Endothelial cell of umbilical vein (primary cell): ENCODE measurements around the gene PKD1. TPM values are rescaled to one million over a fixed set of nuclear protein-coding genes. Genes with fewer than 3 reads are reported as not detected.
"Not testable (repeated sequence)": the region's sequence is repeated elsewhere in the genome, so short reads cannot be mapped to it uniquely, and the experiment has no call there.

Experiments used
- BruUV-seq: library from RNA; stranded (reverse); fragments of 400-500 nt; replicated peaks from 2 replicates; lab custom pipeline; 2021; lab: Mats Ljungman, UMichigan
- CTCF ChIA-PET: fragments of 300-600, 350-600 bp; sonication (Branson Sonifier 250); formaldehyde crosslinking; loops from one replicate; lab custom pipeline; 2021; ENCODE audit warnings: antibody characterized with exemption, inconsistent platforms; lab: Charles Lee
- POLR2A ChIA-PET: fragments of 300-600, 350-600 bp; sonication (Branson Sonifier 250); formaldehyde crosslinking; loops from one replicate; lab custom pipeline; 2021; ENCODE audit warnings: antibody characterized with exemption, inconsistent platforms; lab: Charles Lee
- DNase-seq: peaks from one replicate; pipeline ENCODE4 v3.0.0-alpha.2; 2011; ENCODE audit warnings: low read depth, low spot score
- FAIRE-seq: peaks from 2 replicates; lab custom pipeline; 2011; peaks lifted over from hg19 to GRCh38; lab: Jason Lieb, UNC
- H2AFZ ChIP-seq: 2 replicates; pipeline ENCODE4 v1.6.0; 2012; ENCODE audit warnings: low read depth, low read length, control low read depth, inconsistent platforms
- H3K27ac ChIP-seq: 2 replicates; pipeline ENCODE4 v1.5.1; 2011; ENCODE audit warnings: low read depth, mild to moderate bottlenecking, control low read depth, low read length, moderate library complexity; ENCODE audit not compliant: insufficient read depth
- H3K27me3 ChIP-seq, 2 experiments: 2 replicates each; pipeline versions ENCODE4 v1.6.0 to v1.6.1; 2011; ENCODE audit warnings: low read length in 2 of 2, mixed read lengths in 1 of 2; ENCODE audit not compliant: control insufficient read depth in 2 of 2, insufficient read depth in 2 of 2
- H3K36me3 ChIP-seq, 2 experiments: 2 replicates in 1 of 2; 3 replicates in 1 of 2; pipeline ENCODE4 v1.5.1; 2011; ENCODE audit warnings: low read length in 2 of 2, mild to moderate bottlenecking in 1 of 2, moderate library complexity in 1 of 2; ENCODE audit not compliant: control insufficient read depth in 2 of 2, insufficient read depth in 2 of 2; ENCODE audit errors: extremely low read depth in 1 of 2
- H3K4me1 ChIP-seq: 3 replicates; pipeline ENCODE4 v1.5.1; 2011; ENCODE audit warnings: mild to moderate bottlenecking, low read length; ENCODE audit not compliant: control insufficient read depth, insufficient read depth; ENCODE audit errors: extremely low read depth
- H3K4me2 ChIP-seq: 2 replicates; pipeline ENCODE4 v1.6.1; 2011; ENCODE audit warnings: low read length, control low read depth, mixed read lengths; ENCODE audit not compliant: insufficient read depth
- H3K4me3 ChIP-seq, 3 experiments: fragments of 200-600 bp in 1 of 3; sonication (generic), shearing (Covaris generic) in 1 of 3; replicated peaks in 1 of 3; 2 replicates each; pipeline ENCODE4 v1.5.1; 2011 to 2016; ENCODE audit warnings: control low read depth in 3 of 3, low read length in 3 of 3, mild to moderate bottlenecking in 2 of 3, inconsistent platforms in 1 of 3, low read depth in 1 of 3, moderate library complexity in 1 of 3; ENCODE audit not compliant: insufficient read depth in 1 of 3
- H3K79me2 ChIP-seq: 2 replicates; pipeline ENCODE4 v1.6.0; 2012; ENCODE audit warnings: low read length, inconsistent platforms; ENCODE audit not compliant: control insufficient read depth, insufficient read depth
- H3K9ac ChIP-seq: replicated peaks from 2 replicates; pipeline ENCODE3; 2011; ENCODE audit warnings: low read length, control low read depth; ENCODE audit not compliant: insufficient read depth; ENCODE audit errors: extremely low read depth
- H3K9me1 ChIP-seq: replicated peaks from 3 replicates; pipeline ENCODE4 v1.6.0; 2011; ENCODE audit warnings: mild to moderate bottlenecking, low read length; ENCODE audit not compliant: control insufficient read depth, insufficient read depth; ENCODE audit errors: extremely low read depth
- H3K9me3 ChIP-seq: replicated peaks from 2 replicates; pipeline ENCODE4 v1.5.1; 2012; ENCODE audit warnings: low read length, inconsistent platforms; ENCODE audit not compliant: control insufficient read depth, insufficient read depth
- H4K20me1 ChIP-seq: replicated peaks from 2 replicates; pipeline ENCODE3; 2011; ENCODE audit warnings: mild to moderate bottlenecking, low read length; ENCODE audit not compliant: control insufficient read depth, insufficient read depth; ENCODE audit errors: extremely low read depth
- dilution Hi-C: fragments of 300-500 bp; cut with MboI; formaldehyde crosslinking; loops from one replicate; pipeline ENCODE4 v1.15.0; 2019; ENCODE audit warnings: low sequenced_read_pairs; ENCODE audit not compliant: extremely low pct_ligation_motif_present
- intact Hi-C: fragments of 100-400 bp; cut with micrococcal nuclease; formaldehyde crosslinking; loops from one replicate; pipeline ENCODE4 v1.10.0; 2022
- polyA plus RNA-seq, 4 experiments: library from polyadenylated mRNA; depleted of rRNA in 3 of 4; stranded (reverse) in 3 of 4; unstranded in 1 of 4; fragments of >200 nt; gene quantifications; 2 replicates each; pipeline versions ENCODE4 v1.2.1 to v1.2.3, GENCODE V29; 2011 to 2012; ENCODE audit warnings: missing spikeins in 1 of 4
- total RNA-seq: library from RNA; stranded (reverse); gene quantifications from 2 replicates; pipeline ENCODE4 v1.2.3, GENCODE V29; 2021

PKD1 gene
- total and polyA plus RNA-seq, 2 donors (not counting 3 experiments of a cell fraction or from before 2014, with no cell fraction given) = 52.5 to 102 TPM

GRCh38 chr16:2129890-2130447, 5.7 kb downstream of the PKD1 start:
- H3K9me3 ChIP-seq, H3K36me3 ChIP-seq, H3K9ac ChIP-seq, H2AFZ ChIP-seq, H3K4me3 ChIP-seq, H4K20me1 ChIP-seq, FAIRE-seq, H3K9me1 ChIP-seq, intact Hi-C loops, POLR2A ChIA-PET, CTCF ChIA-PET, H3K27ac ChIP-seq, dilution Hi-C loops, H3K4me2 ChIP-seq, H3K27me3 ChIP-seq, BruUV-seq, DNase-seq: not testable (repeated sequence)
- H3K4me1 ChIP-seq = peaks cover 24% of the 10 kb centered on the region
- peaks cover 34% of the 10 kb centered on the region for H3K79me2 ChIP-seq

DNA sequence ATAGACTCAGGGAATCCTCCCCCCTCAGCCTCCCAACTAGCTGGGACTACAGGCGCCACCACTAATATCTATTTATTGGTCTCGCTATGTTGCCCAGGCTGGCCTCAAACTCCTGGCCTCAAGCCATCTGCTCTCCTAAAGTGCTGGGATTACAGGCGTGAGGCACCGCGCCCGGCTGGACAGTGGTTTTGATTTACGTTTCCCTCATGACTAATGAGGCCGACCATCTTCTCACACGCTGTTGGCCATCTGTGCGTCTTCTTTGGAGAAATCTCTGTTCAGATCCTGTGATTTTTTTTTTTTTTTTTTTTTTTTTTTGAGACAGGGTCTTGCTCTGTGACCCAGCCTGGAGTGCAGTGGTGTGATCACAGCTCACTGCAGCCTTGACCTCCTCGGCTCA, 6.4 kb downstream of the PKD1 start:
- dilution Hi-C loops, BruUV-seq, H3K36me3 ChIP-seq, H3K27me3 ChIP-seq, H3K9me3 ChIP-seq, H3K9ac ChIP-seq, H3K4me3 ChIP-seq, POLR2A ChIA-PET, H3K9me1 ChIP-seq, DNase-seq, H4K20me1 ChIP-seq, H2AFZ ChIP-seq, intact Hi-C loops, CTCF ChIA-PET, H3K4me2 ChIP-seq, H3K27ac ChIP-seq: not testable (repeated sequence)
- Histone ChIP-seq H3K4me1 (peaks cover 31% of the 10 kb centered on the region), H3K79me2 (peaks cover 35% of the 10 kb centered on the region)
- peak; percentile 70 for FAIRE-seq

GRCh38 chr16:2127630-2128280, 7.9 kb downstream of the PKD1 start:
- H2AFZ ChIP-seq, H3K27me3 ChIP-seq, H4K20me1 ChIP-seq, DNase-seq, H3K9me1 ChIP-seq, H3K4me3 ChIP-seq, POLR2A ChIA-PET, dilution Hi-C loops, H3K4me2 ChIP-seq, H3K27ac ChIP-seq, intact Hi-C loops, H3K9ac ChIP-seq, CTCF ChIA-PET, BruUV-seq, H3K9me3 ChIP-seq, H3K36me3 ChIP-seq: not testable (repeated sequence)
- H3K4me1 ChIP-seq = peaks cover 37% of the 10 kb centered on the region
- peak; percentile 90 for FAIRE-seq
- H3K79me2 ChIP-seq = peaks cover 32% of the 10 kb centered on the region

- BruUV-seq, FAIRE-seq, intact Hi-C loops, H2AFZ ChIP-seq, H3K4me2 ChIP-seq, H4K20me1 ChIP-seq, H3K27me3 ChIP-seq, H3K9me3 ChIP-seq, DNase-seq, H3K36me3 ChIP-seq, H3K9ac ChIP-seq, H3K4me3 ChIP-seq, H3K27ac ChIP-seq, dilution Hi-C loops, H3K9me1 ChIP-seq, POLR2A ChIA-PET, CTCF ChIA-PET: not testable (repeated sequence)
- Histone ChIP-seq H3K4me1 (peaks cover 37% of the 10 kb centered on the region), H3K79me2 (peaks cover 37% of the 10 kb centered on the region)
Observed at GRCh38 chr16:2126928-2127556, 8.7 kb downstream of the PKD1 start.
